CD4-positive, alpha-beta T cell treated with Interferon gamma for 1 hour (primary cell): ENCODE data around the gene ARMS2.

Source experiments
- DNase-seq: peaks from one replicate; pipeline ENCODE4 v3.0.0-alpha.2; 2020

The ARMS2 gene

GRCh38 chr10:122495406-122496340 is 41.2 kb downstream of the ARMS2 start:
- no peak for DNase-seq

DNA sequence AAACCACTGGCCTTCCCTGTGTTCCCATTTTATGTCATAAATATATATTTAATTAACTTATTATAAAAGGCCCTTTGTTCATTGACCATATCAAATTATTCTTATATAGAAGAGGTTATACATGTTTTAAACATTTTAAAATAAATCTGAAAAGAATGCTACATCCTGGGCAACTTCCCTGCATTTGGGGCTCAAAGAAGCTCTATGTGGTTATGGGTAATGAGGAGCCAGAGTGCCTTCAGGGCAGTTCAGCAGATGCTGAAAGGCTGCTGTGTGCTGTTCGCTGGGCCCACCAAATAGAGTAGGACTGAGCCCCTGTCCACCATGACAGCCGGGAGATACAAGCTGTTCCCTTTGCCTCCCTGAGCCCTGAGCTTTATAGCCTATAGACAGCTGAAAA is 42.8 kb downstream of the ARMS2 start:
- DNase-seq = no peak

DNA sequence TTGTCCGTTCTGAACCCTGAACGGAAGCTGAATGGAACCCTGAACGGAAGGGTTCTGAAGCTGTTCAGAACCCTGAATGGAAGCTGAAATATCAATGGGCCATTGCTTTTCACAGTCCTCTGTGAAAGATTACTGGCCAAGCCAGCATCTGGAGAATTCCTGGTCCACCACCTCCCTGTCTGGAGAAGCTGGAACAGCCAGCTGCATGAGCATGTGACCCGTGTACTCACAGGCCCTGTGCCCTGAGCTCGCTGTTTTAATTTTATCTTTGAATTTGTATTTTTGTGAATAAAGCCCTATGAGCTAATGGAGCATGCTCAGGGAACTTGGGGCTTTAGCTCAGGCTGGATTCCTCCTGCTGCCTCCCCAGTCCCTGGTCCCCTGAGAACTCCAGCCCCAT is 44.1 kb downstream of the ARMS2 start:
- DNase-seq = no peak

- DNase-seq = no peak
These were observed 44.6 kb downstream of the ARMS2 start for GRCh38 chr10:122499012-122499411.

DNA sequence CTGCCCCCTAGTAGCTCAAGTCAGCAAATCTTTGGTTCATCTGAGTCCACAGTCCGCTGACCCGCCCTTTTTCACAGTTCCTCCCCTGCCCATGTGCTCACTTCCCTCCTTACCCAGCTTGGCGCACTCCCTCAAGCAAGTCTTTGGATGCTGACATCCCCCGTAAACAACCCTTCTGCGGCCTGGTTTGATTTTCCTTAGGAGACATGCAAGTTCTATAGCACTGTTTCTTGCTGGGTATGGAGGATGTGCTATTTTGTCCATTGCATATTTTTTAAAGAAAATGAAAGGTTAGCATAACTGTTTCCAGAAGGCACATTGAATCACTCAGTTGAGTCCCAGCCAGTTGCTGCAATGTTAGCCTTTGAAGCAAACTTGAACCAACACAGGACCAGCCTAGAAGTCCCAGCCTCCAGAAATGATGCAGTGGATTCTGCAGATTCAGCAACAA is 45.1 kb downstream of the ARMS2 start:
- no peak for DNase-seq

DNA sequence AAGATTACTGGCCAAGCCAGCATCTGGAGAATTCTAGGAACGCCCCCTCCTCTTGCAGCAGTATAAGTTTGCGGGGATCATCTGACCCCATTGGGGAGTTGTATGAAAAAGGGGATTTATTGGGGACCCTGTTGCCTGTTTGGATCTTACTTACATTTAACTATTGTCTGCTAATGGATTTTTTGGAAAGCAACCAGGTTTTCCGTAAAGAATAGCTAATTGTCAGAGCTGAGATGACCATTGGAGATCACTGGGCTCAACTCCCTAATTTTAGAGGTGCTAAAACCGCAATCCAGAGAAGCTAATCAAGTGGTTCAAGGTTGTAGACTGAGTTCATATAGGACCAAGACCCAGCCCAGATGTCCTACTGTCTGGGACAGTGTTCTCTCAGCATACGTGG is 45.7 kb downstream of the ARMS2 start:
- DNase-seq = no peak

DNA sequence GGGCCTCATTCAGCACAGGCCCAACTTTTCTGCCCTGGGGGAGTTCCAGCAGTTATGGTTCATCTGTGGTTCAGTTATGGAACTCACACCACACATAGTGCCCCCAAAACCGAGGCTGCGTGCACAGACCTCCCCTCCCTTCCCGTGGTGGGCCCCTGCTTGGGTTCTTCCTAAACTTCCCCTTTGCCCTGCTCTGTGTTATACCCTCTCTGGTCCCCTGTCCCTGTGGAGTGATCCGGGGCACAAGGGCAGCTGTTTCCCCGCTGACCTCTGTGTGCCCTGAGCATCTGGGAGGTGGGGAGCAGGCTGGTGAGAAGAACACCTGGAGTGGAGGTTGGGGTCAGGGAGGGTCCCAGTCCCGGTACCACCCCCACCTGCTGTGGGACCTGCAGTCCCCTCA is 46.3 kb downstream of the ARMS2 start:
- DNase-seq = no peak

- no peak for DNase-seq
These were observed 48.6 kb downstream of the ARMS2 start for GRCh38 chr10:122503012-122503411.

DNA sequence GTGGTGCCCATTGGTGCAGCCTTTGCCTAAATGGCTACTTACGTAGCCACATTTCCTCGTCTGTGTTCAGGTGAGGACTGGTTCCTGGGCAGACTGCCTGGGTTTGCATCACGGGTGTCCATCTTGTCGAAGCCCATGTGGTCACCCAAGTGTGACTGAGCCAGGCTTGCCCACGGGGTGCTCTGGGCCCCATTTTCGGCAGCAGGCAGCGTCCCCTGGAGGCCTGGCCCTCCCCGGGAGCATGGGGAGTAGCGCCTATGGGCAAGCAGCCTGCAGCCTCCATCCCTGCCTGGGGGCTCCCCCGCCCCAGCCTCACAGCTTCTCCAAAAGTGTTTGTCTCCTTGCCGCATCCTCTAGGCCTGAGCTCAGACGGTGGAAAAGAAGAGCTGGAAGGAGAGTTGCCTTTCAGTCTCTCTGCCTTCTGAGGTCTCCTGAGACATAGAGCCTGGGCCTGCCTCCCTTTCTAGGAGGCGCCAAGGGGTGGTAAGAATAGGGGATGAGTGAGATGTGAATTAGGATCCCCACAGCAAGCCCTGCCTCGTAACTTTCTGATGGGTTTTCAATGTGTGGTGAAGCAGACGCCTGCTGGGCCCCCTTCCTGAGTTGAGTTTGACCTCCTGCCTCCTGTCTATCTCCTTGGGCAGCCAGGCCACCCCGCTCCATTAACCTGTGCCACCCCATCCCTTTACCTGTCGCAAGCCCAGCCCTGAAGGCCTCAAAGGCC is 49.6 kb downstream of the ARMS2 start:
- DNase-seq = no peak

GRCh38 chr10:122504610-122504950 is 50.1 kb downstream of the ARMS2 start:
- no peak for DNase-seq

- no peak for DNase-seq
These were observed 50.6 kb downstream of the ARMS2 start for GRCh38 chr10:122505011-122505410.

DNA sequence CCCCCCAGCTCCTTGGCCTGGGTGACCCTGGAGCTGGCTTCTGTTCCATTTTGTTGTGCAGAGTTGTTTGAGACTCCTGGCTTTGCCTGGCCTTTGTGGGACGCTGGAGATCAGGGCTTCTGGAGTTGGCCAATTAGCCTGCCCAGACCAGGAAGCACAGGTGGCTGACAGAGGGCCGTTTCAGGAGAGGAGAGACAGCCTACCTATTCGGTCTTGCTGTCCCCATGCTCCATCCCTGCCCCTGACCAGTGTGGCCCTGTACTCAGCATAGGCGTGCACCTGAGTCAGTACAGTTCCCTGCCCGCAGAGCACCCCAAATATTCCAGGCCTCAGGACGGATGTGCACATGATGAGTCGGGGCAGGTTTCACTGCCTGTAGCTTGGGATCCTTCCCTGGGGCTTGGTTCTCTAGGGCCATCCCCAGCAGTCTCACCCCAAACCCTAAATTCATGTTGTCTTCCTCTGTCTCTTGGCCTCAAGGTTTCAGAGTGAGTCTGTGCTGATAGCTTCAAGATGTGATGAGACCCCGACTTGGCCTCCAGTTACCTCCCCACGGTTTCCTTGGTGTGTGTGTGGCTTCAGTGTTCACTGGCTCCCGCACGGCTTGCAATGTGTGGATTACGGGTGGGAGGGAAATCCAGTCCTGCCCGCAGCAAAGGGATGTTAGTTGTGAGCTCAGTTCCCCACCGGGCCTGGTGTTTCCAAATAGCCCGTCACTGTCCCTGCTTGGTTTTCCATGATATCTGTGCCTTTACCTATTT is 51.6 kb downstream of the ARMS2 start:
- DNase-seq = no peak
